A549 (cell line): ENCODE measurements around the gene HSDL2. TPM values are rescaled to one million over a fixed set of nuclear protein-coding genes. Genes with fewer than 3 reads are reported as not detected.

Source experiments
- ATAC-seq, 2 experiments: fragments of 200-7000 bp in 1 of 2; fragments of >200 bp in 1 of 2; cut with Nextera tagmentation in 1 of 2; cut with Tn5 transposase in 1 of 2; 3 replicates each; pipeline versions ENCODE4 v1.8.0 to v1.9.1; 2018 to 2020; ENCODE audit warnings: mild to moderate bottlenecking in 1 of 2, moderate library complexity in 1 of 2
- CTCF ChIA-PET: fragments of 300-600 bp; sonication (Branson Sonifier 250); formaldehyde crosslinking; extraction: SDS; loops from one replicate; lab custom pipeline; 2021; ENCODE audit warnings: antibody characterized with exemption, inconsistent platforms; lab: Yijun Ruan, JAX
- POLR2A ChIA-PET: fragments of 350-600 bp; formaldehyde crosslinking; extraction: SDS; loops from one replicate; lab custom pipeline; 2021; ENCODE audit warnings: antibody characterized with exemption, inconsistent platforms; lab: Yijun Ruan, JAX
- DNase-seq, 2 experiments: peaks; one replicate each; pipeline versions ENCODE4 v3.0.0 to v3.0.0-alpha.2; 2011 to 2016; ENCODE audit warnings: low read depth in 1 of 2, low spot score in 1 of 2
- FAIRE-seq: peaks from 2 replicates; lab custom pipeline; 2011; peaks lifted over from hg19 to GRCh38; lab: Jason Lieb, UNC
- H3K27ac ChIP-seq, 2 experiments: fragments of >200 bp; sonication (Bioruptor Twin); formaldehyde crosslinking; 3 replicates each; pipeline ENCODE4 v1.5.1; 2016 to 2017
- H3K4me1 ChIP-seq: fragments of >200 bp; sonication (Bioruptor Twin); formaldehyde crosslinking; 3 replicates; pipeline ENCODE4 v1.6.1; 2016
- H3K4me2 ChIP-seq: fragments of >200 bp; sonication (Bioruptor Twin); formaldehyde crosslinking; 3 replicates; pipeline ENCODE4 v1.6.1; 2016
- H3K4me3 ChIP-seq: fragments of >200 bp; sonication (Bioruptor Twin); formaldehyde crosslinking; 3 replicates; pipeline ENCODE4 v1.5.1; 2016
- H3K9me3 ChIP-seq: fragments of >200 bp; sonication (Bioruptor Twin); formaldehyde crosslinking; 3 replicates; pipeline ENCODE4 v1.6.1; 2016
- GATA3 ChIP-seq: IDR thresholded peaks from 2 replicates; pipeline ENCODE4 v1.6.1; 2012; ENCODE audit warnings: borderline replicate concordance
- HES2 ChIP-seq: fragments of >200 bp; sonication (Bioruptor Twin); formaldehyde crosslinking; IDR thresholded peaks from 2 replicates; pipeline ENCODE4 v1.6.1; 2016
- SMC3 ChIP-seq: fragments of >200 bp; sonication (Bioruptor Twin); formaldehyde crosslinking; IDR thresholded peaks from 3 replicates; pipeline ENCODE4 v1.6.1; 2018; ENCODE audit warnings: inconsistent platforms
- WGBS: methylation state at CpG from one replicate; pipeline ENCODE4 v1.1.6; 2017; ENCODE audit errors: missing lambda C conversion rate; 5-methylcytosine and 5-hydroxymethylcytosine counted together
- polyA plus RNA-seq, 4 experiments: library from polyadenylated mRNA; depleted of rRNA in 3 of 4; stranded (reverse); fragments of >200 nt; fragmentation: RNase III in 1 of 4; extraction: RNeasy Plus Mini Kit Qiagen cat#74134 plus additional on column Dnase treatment in 1 of 4; gene quantifications; 2 replicates in 3 of 4; 3 replicates in 1 of 4; pipeline ENCODE4 v1.2.3, GENCODE V29; 2011 to 2017

The HSDL2 gene
- polyA plus RNA-seq, 2 of the 4 experiments (the other 2 are of a cell fraction) = 47.4 to 47.7 TPM

GRCh38 chr9:112520656-112521055 is 140.7 kb downstream of the HSDL2 start:
- WGBS = 63% methylated on average over 3 of the region's 3 CpGs
- H3K27ac ChIP-seq = no peak overlapping the region
- DNase-seq = no peak
- ChIA-PET CTCF (no interaction called here), POLR2A (no interaction called here)
- no peaks in the 10 kb centered on the region for H3K4me1 ChIP-seq
- no peak for ATAC-seq
- no peaks in the 10 kb centered on the region for H3K9me3 ChIP-seq
- TF ChIP-seq HES2 (no peak), SMC3 (no peak), GATA3 (no peak)
- no peak overlapping the region for H3K4me3 ChIP-seq
- FAIRE-seq = no peak
- H3K4me2 ChIP-seq = no peak overlapping the region

Other genes with a start within 250 kb of the HSDL2 start
- gene SUSD1, start 204.8 kb upstream of the HSDL2 start, polyA plus RNA-seq (2011; rRNA removed) = 18.6 and 21.7 TPM in 2 replicates
- gene SUSD1, start 204.8 kb upstream of the HSDL2 start, polyA plus RNA-seq (2017; fragmentation: RNase III; extraction: RNeasy Plus Mini Kit Qiagen cat#74134 plus additional on column Dnase treatment) = 14.1 to 17.9 TPM (median 15.7 TPM) in 3 replicates
- gene PTBP3, start 46.5 kb upstream of the HSDL2 start, polyA plus RNA-seq (2011; rRNA removed) = 105 and 127 TPM in 2 replicates
- gene PTBP3, start 46.5 kb upstream of the HSDL2 start, polyA plus RNA-seq (2017; fragmentation: RNase III; extraction: RNeasy Plus Mini Kit Qiagen cat#74134 plus additional on column Dnase treatment) = 40.0 to 55.7 TPM (median 49.9 TPM) in 3 replicates
- 3.7 and 6.7 TPM in 2 replicates for gene KIAA1958, start 106.7 kb downstream of the HSDL2 start, polyA plus RNA-seq (2011; rRNA removed)
- 2.0 to 2.2 TPM (median 2.1 TPM) in 3 replicates for gene KIAA1958, start 106.7 kb downstream of the HSDL2 start, polyA plus RNA-seq (2017; fragmentation: RNase III; extraction: RNeasy Plus Mini Kit Qiagen cat#74134 plus additional on column Dnase treatment)